ENCODE results near the gene RSPH10B2. TPM values are rescaled to one million over a fixed set of nuclear protein-coding genes. Genes with fewer than 3 reads are reported as not detected.

The RSPH10B2 gene
- total and polyA plus RNA-seq, 9 of the 15 experiments (the other 6 are each of a cell fraction or from before 2014, with no cell fraction given) = 0.04 to 0.11 (median 0.08) TPM; not detected in 5

DNA sequence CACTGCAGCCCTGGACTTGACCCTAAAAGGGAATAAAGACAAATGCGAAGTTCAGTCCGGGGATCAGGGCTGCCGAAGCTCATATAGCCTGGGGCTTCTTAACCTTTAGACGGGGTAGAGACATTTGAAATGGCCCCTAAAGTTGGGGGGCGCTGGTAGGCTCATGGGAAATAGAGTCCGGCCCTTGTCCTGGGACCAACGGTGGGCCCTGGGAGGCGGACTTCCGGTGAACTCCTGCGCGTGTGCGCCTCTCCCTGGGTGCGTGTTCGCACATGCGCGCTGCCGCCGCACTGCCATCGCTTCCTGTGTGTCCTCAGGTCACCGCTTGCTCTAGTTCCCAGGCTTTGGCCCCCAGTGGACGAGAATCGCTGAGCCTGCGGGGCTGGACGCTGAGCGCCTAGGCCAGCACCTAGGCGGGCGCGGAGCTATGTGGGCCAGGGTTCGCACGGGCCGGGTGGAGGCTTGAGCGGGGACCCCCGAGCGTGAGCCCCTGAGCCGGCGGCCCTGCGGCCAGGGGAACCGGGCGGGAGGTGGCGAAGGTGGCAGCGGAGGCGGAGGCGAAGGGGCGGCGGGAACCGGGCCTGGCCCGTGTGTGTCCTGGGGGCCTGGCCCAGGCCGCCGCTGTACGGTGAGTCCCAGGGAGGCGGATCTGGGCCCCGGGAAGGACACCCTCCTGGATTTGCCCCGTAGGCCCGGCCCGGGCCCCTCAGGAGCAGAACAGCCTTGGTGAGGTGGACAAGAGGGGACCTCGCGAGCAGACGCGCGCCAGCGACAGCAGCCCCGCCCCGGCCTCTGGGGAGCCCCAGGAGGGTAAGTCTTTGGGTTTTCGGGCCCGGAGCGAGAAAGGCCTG, 24.2 kb upstream of the RSPH10B2 start (continued):
- TF ChIP-seq, protein P1, sequence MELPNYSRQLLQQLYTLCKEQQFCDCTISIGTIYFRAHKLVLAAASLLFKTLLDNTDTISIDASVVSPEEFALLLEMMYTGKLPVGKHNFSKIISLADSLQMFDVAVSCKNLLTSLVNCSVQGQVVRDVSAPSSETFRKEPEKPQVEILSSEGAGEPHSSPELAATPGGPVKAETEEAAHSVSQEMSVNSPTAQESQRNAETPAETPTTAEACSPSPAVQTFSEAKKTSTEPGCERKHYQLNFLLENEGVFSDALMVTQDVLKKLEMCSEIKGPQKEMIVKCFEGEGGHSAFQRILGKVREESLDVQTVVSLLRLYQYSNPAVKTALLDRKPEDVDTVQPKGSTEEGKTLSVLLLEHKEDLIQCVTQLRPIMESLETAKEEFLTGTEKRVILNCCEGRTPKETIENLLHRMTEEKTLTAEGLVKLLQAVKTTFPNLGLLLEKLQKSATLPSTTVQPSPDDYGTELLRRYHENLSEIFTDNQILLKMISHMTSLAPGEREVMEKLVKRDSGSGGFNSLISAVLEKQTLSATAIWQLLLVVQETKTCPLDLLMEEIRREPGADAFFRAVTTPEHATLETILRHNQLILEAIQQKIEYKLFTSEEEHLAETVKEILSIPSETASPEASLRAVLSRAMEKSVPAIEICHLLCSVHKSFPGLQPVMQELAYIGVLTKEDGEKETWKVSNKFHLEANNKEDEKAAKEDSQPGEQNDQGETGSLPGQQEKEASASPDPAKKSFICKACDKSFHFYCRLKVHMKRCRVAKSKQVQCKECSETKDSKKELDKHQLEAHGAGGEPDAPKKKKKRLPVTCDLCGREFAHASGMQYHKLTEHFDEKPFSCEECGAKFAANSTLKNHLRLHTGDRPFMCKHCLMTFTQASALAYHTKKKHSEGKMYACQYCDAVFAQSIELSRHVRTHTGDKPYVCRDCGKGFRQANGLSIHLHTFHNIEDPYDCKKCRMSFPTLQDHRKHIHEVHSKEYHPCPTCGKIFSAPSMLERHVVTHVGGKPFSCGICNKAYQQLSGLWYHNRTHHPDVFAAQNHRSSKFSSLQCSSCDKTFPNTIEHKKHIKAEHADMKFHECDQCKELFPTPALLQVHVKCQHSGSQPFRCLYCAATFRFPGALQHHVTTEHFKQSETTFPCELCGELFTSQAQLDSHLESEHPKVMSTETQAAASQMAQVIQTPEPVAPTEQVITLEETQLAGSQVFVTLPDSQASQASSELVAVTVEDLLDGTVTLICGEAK (IDR thresholded peaks at IDR 0.05) = peak; percentile 82
- TF ChIP-seq, protein P1 (CRISPR knock-in tag; IDR thresholded peaks at IDR 0.05) = no peak
- TF ChIP-seq ETV1 (tag; conservative IDR thresholded peaks at IDR 0.05; ENCODE audit: low read depth) (peak; percentile 93), PHF20 (IDR thresholded peaks at IDR 0.05; ENCODE audit: partially characterized antibody) (peak; percentile 43), L3MBTL2 (IDR thresholded peaks at IDR 0.05) (peak; percentile 86), SIN3A (IDR thresholded peaks at IDR 0.05; ENCODE audit: borderline replicate concordance in 2 of 2, control insufficient read depth in 1 of 2, low read depth in 2 of 2, low read length in 2 of 2) (peak; percentile 11 to 58; a peak in 2 of 4 replicates), ZNF583 (CRISPR knock-in tag; IDR thresholded peaks at IDR 0.05) (0 out of 2 replicates have a peak, but pooled peaks have one; percentile 31), SUPT5H (IDR thresholded peaks at IDR 0.05) (peak; percentile 77), MAX (CRISPR knock-in tag; IDR thresholded peaks at IDR 0.05) (peak; percentile 93), USF1 (CRISPR knock-in tag; IDR thresholded peaks at IDR 0.05) (peak; percentile 49; the same call in 1 of the 2 replicates), C11orf30 (IDR thresholded peaks at IDR 0.05; ENCODE audit: low read depth) (no peak), KLF6 (CRISPR knock-in tag; IDR thresholded peaks at IDR 0.05; ENCODE audit: borderline replicate concordance) (peak; percentile 50; the same call in 1 of the 2 replicates), POLR3G (IDR thresholded peaks at IDR 0.05; ENCODE audit: extremely low read depth, insufficient read length, insufficient replicate concordance) (no peak)
- TF ChIP-seq, protein P2, sequence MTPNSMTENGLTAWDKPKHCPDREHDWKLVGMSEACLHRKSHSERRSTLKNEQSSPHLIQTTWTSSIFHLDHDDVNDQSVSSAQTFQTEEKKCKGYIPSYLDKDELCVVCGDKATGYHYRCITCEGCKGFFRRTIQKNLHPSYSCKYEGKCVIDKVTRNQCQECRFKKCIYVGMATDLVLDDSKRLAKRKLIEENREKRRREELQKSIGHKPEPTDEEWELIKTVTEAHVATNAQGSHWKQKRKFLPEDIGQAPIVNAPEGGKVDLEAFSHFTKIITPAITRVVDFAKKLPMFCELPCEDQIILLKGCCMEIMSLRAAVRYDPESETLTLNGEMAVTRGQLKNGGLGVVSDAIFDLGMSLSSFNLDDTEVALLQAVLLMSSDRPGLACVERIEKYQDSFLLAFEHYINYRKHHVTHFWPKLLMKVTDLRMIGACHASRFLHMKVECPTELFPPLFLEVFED (CRISPR knock-in tag; conservative IDR thresholded peaks at IDR 0.05) = 0 out of 2 replicates have a peak, but pooled peaks have one; percentile 14
